Subcutaneous abdominal adipose tissue (tissue), 5 donors: ENCODE measurements around the gene ERBB4.
"Not testable (repeated sequence)": the region's sequence is repeated elsewhere in the genome, so short reads cannot be mapped to it uniquely, and the experiment has no call there.

Source experiments
- H3K27ac ChIP-seq: one replicate; pipeline ENCODE4 v1.7.0; 2013; ENCODE audit warnings: low read depth, mild to moderate bottlenecking, inconsistent platforms, low read length, moderate library complexity
- H3K27me3 ChIP-seq, 5 donors: one replicate each; pipeline ENCODE4 v1.7.0; 2013; ENCODE audit warnings: low read length in 5 of 5, inconsistent platforms in 1 of 5; ENCODE audit not compliant: control insufficient read depth in 5 of 5, insufficient read depth in 4 of 5
- H3K36me3 ChIP-seq, 5 donors: one replicate each; pipeline ENCODE4 v1.7.0; 2013; ENCODE audit warnings: low read length in 5 of 5; ENCODE audit not compliant: control insufficient read depth in 5 of 5, insufficient read depth in 5 of 5
- H3K4me1 ChIP-seq, 5 donors: one replicate each; pipeline ENCODE4 v1.7.0; 2013; ENCODE audit warnings: low read length in 5 of 5, mild to moderate bottlenecking in 3 of 5, moderate library complexity in 1 of 5; ENCODE audit not compliant: control insufficient read depth in 5 of 5, insufficient read depth in 5 of 5
- H3K4me3 ChIP-seq, 5 donors: one replicate each; pipeline ENCODE4 v1.7.0; 2013; ENCODE audit warnings: low read length in 5 of 5, low read depth in 1 of 5
- H3K9ac ChIP-seq, 5 donors: one replicate each; pipeline ENCODE4 v1.7.0; 2013; ENCODE audit warnings: low read length in 5 of 5, mild to moderate bottlenecking in 4 of 5, moderate library complexity in 3 of 5
- H3K9me3 ChIP-seq, 5 donors: one replicate each; pipeline ENCODE4 v1.7.0; 2013; ENCODE audit warnings: low read length in 5 of 5; ENCODE audit not compliant: control insufficient read depth in 5 of 5
- donor health status: healthy.
- donor health status: healthy.
- donor health status: healthy.
- donor health status: healthy.
- donor health status: healthy.

Gene ERBB4

DNA sequence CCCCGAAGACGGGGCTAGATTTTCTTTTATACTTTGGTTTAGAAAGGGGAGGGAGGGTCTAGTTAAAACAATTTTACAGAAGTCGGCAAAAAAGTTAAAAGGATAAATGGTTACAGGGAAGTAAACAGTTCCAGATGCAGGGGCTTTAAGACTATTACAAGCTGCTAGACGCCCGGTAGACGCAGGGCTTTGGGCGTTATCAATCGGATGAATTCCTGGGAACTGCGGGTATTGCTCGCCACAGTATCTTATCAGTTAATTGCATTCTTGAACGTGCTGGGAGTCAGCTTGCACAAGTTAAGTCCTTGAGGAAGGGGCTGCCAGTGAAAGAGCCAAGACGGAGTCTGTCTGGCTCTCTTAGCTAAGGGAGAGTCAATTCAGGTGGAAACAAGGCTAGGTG is 946.6 kb downstream of the ERBB4 start:
- H3K4me3 ChIP-seq, H3K4me1 ChIP-seq, H3K36me3 ChIP-seq, H3K9ac ChIP-seq, H3K27ac ChIP-seq, H3K9me3 ChIP-seq, H3K27me3 ChIP-seq: not testable (repeated sequence)

DNA sequence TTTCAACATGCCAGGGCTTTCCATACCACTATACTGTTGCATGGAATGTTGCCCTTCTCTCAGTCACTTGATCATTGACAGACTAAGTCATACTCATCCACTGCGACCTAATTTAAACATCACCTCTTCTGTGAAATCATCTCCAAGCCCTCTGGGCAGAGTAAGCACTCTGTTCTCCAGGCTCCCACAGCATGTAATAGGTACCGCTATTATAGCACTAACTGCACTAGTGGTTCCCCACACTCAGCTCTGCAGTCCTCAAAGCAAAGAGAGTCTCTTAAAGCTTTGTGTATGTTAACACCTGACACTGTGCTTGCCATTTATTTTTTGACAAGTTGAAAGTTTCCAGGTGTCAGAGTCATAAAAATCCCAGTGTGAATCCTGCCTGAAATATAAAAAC is 947.2 kb downstream of the ERBB4 start:
- Histone ChIP-seq H3K9me3 (no peaks in the 10 kb centered on the region), H3K9ac (no peak overlapping the region), H3K27ac (no peak overlapping the region), H3K27me3 (no peaks in the 10 kb centered on the region), H3K4me3 (no peak overlapping the region), H3K4me1 (no peaks in the 10 kb centered on the region), H3K36me3 (no peaks in the 10 kb centered on the region)

DNA sequence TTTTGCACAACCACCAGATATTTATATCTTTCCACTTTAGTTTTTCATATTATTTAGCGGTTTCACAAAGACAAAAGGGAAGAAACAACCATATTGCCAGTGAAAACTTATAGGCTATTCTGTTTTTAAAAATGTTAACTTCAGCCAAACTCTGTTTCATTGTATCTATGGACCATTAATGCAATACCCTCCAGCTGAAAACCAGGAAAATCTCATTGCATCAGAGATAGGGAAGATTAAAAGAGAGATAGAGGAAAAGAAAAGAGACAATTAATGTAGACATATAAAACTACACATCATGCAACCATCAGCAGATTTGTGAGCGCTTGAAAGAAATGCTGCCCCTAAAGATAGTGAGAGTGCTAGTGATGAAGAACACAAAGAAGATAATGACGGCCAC is 970.2 kb downstream of the ERBB4 start:
- Histone ChIP-seq H3K27me3 (no peaks in the 10 kb centered on the region), H3K9ac (no peak overlapping the region), H3K4me1 (no peaks in the 10 kb centered on the region), H3K9me3 (no peaks in the 10 kb centered on the region), H3K27ac (no peak overlapping the region), H3K4me3 (no peak overlapping the region), H3K36me3 (no peaks in the 10 kb centered on the region)

DNA sequence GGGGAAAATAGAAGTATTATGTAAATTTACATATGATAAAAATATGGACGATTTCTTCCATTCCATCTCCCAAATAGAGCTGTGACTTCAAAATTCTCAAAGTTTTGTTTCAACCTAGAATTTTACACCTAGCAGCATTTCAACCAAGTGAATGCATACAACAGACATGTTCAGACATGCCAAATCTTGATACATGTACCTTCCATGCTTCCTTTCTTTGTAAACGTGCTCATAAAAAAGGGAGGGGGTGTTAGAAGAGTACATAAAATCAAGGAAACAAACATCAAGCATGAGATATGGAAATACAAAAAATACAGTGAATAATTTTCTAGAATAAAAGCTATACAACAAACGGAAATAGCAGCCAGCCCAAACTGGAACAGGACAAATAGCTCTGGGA is 974.2 kb downstream of the ERBB4 start:
- Histone ChIP-seq H3K27me3 (no peaks in the 10 kb centered on the region), H3K9me3 (no peaks in the 10 kb centered on the region), H3K27ac (no peak overlapping the region), H3K4me1 (no peaks in the 10 kb centered on the region), H3K36me3 (no peaks in the 10 kb centered on the region), H3K4me3 (no peak overlapping the region), H3K9ac (no peak overlapping the region)

DNA sequence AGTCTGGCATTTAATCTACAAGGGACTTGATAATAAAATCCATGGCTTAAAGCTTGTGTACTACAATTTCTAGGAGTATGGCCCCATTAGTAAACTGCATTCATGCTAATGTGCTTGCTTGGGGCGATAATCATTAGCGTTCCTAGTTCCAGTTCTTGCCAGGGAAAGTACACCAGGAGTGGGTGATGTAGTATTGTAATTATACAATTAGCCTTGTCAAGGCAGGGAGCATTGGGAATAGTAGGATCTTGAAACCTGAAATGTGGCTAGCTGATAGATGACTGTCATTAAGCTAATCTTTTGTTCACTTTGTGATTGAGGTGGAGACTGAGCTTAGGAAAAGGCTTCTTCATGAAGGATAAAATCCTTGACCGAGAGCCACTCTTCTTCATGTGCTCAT is 993.0 kb downstream of the ERBB4 start:
- Histone ChIP-seq H3K27ac (no peak overlapping the region), H3K4me1 (no peaks in the 10 kb centered on the region), H3K9me3 (no peaks in the 10 kb centered on the region), H3K27me3 (no peaks in the 10 kb centered on the region), H3K9ac (no peak overlapping the region), H3K4me3 (no peak overlapping the region), H3K36me3 (no peaks in the 10 kb centered on the region)

DNA sequence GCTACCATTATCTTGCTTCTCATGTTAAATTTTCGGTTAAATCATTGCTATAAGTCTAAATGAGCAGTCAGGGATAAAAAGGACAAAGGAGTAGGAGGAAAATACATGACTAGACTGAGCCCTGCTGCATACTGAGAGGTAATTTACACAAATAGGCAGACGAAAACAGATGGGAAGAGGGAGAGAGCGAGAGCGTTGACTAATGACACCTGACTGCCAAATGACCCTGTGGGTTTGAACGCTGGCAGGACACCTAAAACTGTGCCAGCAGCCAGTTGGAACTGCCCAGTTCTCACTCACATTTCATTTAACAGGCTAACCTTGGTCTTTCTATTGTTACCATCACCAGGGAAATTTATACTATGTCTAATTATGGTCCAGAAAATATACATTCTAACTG is 1004.0 kb downstream of the ERBB4 start:
- H3K4me3 ChIP-seq = no peak overlapping the region
- H3K9me3 ChIP-seq = peaks cover 0 to 4% (median 0%) of the 10 kb centered on the region in 5 donors
- H3K4me1 ChIP-seq = no peaks in the 10 kb centered on the region
- no peak overlapping the region for H3K27ac ChIP-seq
- no peaks in the 10 kb centered on the region for H3K27me3 ChIP-seq
- no peaks in the 10 kb centered on the region for H3K36me3 ChIP-seq
- H3K9ac ChIP-seq = no peak overlapping the region

DNA sequence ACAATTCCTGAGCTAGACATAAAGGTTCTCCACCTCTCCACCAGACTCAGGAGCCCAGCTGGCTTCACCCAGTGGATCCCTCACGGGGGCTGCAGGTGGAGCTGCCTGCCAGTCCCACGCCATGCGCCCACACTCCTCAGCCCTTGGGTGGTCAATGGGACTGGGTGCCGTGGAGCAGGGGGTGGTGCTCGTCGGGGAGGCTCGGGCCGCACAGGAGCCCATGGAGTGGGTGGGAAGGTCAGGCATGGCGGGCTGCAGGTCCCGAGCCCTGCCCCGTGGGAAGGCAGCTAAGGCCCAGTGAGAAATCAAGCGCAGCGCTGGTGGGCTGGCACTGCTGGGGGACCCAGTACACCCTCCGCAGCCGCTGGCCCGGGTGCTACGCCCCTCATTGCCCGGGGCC is 1014.4 kb downstream of the ERBB4 start:
- H3K36me3 ChIP-seq, H3K27me3 ChIP-seq, H3K27ac ChIP-seq, H3K9me3 ChIP-seq, H3K9ac ChIP-seq, H3K4me1 ChIP-seq, H3K4me3 ChIP-seq: not testable (repeated sequence)

DNA sequence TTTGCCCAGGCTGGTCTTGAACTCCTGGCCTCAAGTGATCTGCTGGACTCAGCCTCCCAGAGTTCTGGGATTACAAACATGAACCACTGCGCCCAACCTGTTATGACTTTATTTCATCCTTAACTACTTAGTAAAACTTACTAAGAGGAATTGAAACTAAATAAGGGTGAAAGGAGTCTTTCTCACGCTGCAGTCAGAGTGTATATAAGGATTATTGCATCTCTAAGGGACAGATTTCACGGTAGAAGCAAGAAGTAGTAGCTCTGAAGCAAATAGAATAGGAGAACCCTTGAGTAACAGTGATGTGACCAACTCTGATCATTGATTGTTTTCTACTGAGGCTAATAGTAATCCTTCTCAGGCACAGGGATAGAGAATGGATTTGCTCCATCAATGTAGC is 1022.1 kb downstream of the ERBB4 start:
- H3K27ac ChIP-seq = no peak overlapping the region
- H3K27me3 ChIP-seq = no peaks in the 10 kb centered on the region
- no peak overlapping the region for H3K4me3 ChIP-seq
- no peak overlapping the region for H3K9ac ChIP-seq
- no peaks in the 10 kb centered on the region for H3K9me3 ChIP-seq
- no peaks in the 10 kb centered on the region for H3K4me1 ChIP-seq
- no peaks in the 10 kb centered on the region for H3K36me3 ChIP-seq

DNA sequence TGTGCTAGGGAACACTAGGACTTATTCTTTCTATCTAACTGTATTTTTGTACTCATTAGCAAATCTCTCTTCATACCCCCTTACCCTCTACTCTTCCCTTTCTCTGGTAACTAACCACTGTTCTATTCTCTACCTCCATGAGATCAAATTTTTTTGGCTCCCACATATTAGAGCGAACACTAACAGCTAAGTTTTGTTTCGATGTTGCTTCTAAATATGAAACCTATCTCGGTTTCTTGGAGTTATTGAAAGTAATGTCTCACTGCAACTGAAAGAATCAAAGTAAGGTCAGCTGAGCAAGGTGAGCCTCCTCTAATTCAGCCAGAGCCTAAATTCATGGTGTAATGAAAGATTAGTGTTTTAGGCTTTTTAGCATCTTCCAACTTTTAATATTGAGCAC is 1024.6 kb downstream of the ERBB4 start:
- Histone ChIP-seq H3K27ac (no peak overlapping the region), H3K27me3 (no peaks in the 10 kb centered on the region), H3K9me3 (no peaks in the 10 kb centered on the region), H3K4me3 (no peak overlapping the region), H3K9ac (no peak overlapping the region), H3K36me3 (no peaks in the 10 kb centered on the region), H3K4me1 (no peaks in the 10 kb centered on the region)

DNA sequence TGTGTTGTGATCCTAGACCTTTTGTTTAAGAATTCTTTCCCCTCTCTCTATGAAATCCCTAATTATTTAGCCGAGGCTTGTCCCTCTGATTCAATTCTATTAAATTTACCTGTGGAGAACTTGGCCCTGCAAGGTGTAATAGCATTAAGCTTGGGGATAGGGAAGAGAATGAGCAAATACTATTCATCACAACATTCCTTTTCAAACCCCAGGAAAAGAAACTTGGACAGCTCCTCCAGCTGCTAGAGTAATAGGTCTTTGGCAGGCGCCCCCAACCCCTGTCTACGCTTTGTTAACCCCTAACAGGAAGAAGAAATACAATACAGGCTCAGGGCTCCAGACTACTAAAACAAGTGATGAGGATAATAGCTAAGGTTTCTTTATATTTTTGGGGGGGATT is 1025.2 kb downstream of the ERBB4 start:
- Histone ChIP-seq H3K27me3 (no peaks in the 10 kb centered on the region), H3K4me1 (no peaks in the 10 kb centered on the region), H3K4me3 (no peak overlapping the region), H3K27ac (no peak overlapping the region), H3K9ac (no peak overlapping the region), H3K9me3 (no peaks in the 10 kb centered on the region), H3K36me3 (no peaks in the 10 kb centered on the region)

DNA sequence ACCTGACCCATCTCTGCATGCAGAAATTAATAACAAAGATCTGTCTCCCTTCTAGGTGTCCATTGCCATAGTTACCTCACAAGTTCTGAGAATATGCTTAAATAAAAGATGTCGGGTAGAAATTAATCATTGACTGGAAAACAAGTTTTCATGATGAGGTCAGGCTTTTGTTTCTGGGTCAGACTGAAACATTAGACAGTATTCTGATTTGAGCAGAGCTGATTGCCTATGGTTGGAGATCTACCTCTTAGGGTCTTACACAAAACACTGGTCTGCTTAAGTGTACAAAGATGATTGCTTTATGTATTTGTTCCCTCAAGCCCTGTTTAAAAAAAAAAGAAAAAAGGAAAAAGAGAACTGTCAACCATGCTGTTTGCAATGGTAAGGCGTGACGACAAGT is 1025.8 kb downstream of the ERBB4 start:
- Histone ChIP-seq H3K36me3 (no peaks in the 10 kb centered on the region), H3K9me3 (no peaks in the 10 kb centered on the region), H3K27ac (no peak overlapping the region), H3K4me1 (no peaks in the 10 kb centered on the region), H3K4me3 (no peak overlapping the region), H3K9ac (no peak overlapping the region), H3K27me3 (no peaks in the 10 kb centered on the region)
